Measurements from ENCODE around the gene OLR1.
A peak's percentile ranks its signal among the peaks of the same experiment; 100 is the strongest.
"Not testable (repeated sequence)": the region's sequence is repeated elsewhere in the genome, so short reads cannot be mapped to it uniquely, and the experiment has no call there.

Gene OLR1

DNA sequence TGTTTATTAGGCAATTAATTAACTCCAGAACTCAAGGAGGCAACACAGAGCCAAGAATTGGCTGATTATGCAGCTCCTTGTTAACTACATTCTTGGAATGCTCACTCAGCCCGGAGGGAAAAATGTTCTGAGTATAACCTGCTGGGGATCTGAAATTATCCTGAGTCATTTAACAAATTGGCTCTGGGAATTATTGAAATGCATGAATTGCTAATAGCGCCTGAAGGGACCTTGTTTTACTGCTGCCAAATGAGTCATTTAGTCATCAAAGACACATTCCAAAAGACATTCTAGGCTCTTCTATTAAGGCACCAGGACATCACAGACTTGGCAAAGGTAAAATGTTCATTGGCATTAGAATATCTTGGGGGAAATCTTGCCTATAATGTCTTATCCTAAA is 19.9 kb upstream of the OLR1 start:
- DNase-seq (ENCODE audit: low read depth in 1 of 2, low spot score in 1 of 2): no peak

GRCh38 chr12:10190558-10191388 is 18.8 kb upstream of the OLR1 start:
- DNase-seq (ENCODE audit: low read depth in 1 of 2, low spot score in 1 of 2): peak in 1 of 2 donors; percentile 38

DNA sequence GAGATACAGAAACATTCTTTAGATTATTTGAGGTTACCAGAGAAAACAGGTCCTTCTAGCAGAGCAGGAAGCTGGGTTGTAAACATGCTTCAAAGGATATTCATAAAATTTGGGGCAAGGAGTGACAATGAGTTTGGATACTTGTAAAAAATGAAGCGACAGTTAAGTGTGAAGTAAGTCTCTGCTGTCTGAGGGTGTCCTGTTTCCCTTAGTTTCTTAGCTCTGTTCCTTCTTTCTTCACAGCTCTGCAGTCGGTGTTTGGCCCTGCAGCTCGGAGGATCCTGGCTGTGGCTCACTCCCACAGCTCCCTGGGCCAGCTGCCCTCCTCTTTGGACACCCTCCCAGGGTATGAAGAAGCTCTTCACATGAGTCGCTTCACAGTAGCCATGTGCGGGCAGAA is 17.7 kb upstream of the OLR1 start:
- no peak for DNase-seq (ENCODE audit: low read depth in 1 of 2, low spot score in 1 of 2)

- DNase-seq (ENCODE audit: low read depth in 1 of 2, low spot score in 1 of 2): not testable (repeated sequence)
Measured at GRCh38 chr12:10186958-10187357, 15.0 kb upstream of the OLR1 start.

GRCh38 chr12:10186299-10186698 is 14.4 kb upstream of the OLR1 start:
- no peak for DNase-seq (ENCODE audit: low read depth in 1 of 2, low spot score in 1 of 2)

DNA sequence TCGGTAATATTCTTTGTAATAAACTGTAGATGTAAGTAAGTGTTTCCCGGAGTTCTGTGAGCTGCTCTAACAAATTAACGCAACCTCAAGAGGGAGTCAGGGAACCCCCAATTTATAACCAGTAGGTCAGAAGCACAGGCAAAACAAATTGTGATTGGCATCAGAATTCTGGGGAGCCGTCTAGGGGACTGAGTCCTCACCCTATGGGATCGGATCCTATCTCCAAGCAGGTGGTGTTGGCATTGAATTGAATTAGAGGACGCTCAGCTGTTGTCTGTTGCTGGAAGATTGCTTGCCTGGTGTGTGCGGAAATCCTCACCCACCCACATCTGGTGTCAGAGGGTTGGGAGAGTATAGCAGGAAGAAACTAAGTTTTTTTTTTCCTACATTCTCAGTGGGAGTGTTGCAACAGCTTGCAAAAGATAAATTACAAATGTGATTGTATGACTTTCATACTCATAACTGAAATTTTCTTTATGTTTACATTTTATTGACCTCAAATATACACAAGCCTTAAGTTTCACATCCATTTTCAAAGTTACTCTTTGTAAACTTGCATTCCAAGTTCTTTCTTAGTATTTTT is 12.4 kb upstream of the OLR1 start:
- DNase-seq (ENCODE audit: low read depth in 1 of 2, low spot score in 1 of 2): no peak

- no peak for DNase-seq (ENCODE audit: low read depth in 1 of 2, low spot score in 1 of 2)
Measured at GRCh38 chr12:10182354-10183049, 10.6 kb upstream of the OLR1 start.

DNA sequence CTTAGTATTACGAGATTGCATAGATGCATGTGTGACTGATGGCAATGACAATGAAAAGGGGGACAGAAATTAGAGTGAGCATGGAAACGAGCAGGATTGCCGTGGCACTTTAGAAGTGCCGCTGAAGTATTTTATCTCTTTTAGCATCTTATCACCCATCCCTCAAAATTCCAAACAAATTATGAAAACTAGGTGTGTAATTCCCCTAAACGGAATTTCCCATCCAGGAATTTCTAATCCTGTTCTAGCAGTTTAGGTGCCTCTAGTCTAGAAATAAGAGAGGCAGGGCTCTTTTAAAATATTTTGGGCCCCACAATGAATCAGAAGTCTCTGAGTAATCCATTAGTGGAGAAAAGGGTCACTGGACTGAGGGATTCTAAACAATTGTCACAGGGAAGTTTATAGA is 7.8 kb upstream of the OLR1 start:
- no peak for DNase-seq (ENCODE audit: low read depth in 1 of 2, low spot score in 1 of 2)

- DNase-seq (ENCODE audit: low read depth in 1 of 2, low spot score in 1 of 2): no peak
Measured at GRCh38 chr12:10178821-10179220, 6.9 kb upstream of the OLR1 start, which contains the start of gene TMEM52B. Gene TMEM52B, plus strand, starts transcription at chr12:10179032. Its CDS starts 543 bp downstream, at chr12:10179575.

DNA sequence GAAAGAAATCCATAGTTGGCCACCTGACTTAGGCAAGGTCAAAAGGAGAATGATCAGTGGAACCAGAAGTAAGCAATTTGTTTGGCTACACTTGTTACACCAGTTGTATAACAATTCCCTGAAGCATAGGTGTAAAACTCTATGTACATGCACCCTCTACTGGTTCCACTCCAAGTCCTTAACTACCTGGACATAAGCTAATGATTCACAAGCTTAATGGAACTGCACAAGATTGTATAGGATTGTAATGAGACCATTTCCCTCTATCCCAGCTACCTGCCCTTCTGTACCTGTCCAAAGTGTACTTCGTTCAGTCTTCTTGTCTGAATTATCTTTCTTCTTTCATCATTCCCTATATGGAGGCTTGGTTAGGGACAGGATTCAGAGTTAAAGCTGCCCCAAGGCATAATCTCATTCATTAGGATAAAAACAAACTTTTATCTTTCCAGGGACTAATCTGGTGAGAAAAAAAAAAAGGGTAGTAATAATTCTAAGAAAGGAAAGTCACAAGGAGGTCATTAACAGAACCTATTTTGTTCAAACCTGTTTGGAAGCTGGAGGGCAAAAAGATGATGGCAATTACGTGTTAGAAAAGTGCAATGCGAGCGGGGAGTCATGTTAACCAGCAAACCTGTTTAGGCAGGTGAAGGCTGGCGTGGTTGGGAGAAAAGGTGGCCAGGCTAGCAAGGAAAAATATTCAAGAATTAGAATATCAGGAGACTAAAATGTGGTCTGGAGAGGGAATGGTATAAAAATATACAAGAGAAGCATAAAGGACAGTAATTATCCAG is 4.1 kb upstream of the OLR1 start:
- DNase-seq (ENCODE audit: low read depth in 1 of 2, low spot score in 1 of 2): no peak

- DNase-seq (ENCODE audit: low read depth in 1 of 2, low spot score in 1 of 2): no peak
Measured at GRCh38 chr12:10174986-10175614, 3.2 kb upstream of the OLR1 start.

DNA sequence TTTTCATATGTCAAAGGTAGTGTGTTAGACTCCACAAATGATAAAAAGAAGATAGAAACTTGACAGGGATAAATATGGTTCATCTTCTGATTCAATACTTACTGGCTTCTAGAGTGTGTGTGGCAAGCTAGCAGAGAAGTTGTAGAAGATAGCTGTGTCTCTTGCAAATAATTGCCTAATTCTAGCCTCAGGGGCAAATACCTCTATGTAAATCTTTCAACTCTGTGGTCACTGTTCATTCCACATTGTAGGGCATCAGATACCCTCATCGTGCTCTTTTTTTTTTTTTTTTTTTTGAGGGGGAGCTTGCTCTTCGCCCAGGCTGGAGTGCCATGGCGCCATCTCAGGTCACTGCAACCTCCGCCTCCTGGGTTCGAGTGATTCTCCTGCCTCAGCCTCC is 1.7 kb downstream of the OLR1 start:
- DNase-seq (ENCODE audit: low read depth in 1 of 2, low spot score in 1 of 2): no peak

DNA sequence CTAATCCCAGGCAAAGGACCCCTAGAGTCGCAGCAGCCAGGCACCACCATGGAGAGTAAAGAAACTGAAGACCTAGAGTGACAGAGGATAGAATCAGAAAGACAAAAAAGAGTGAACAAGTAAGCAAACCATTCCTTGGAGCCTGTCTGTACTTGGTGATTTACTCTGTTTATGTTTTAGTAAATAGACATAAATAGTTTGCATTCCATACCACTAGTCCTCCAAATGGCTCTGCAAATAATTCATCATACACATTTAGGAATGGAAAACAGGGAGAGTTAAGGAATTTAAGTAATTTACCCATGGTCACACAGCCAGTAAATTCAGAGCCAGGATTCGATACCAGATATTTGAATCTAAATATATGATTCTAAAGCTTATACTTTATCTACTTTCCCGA is 2.8 kb downstream of the OLR1 start:
- DNase-seq (ENCODE audit: low read depth in 1 of 2, low spot score in 1 of 2): no peak

- DNase-seq (ENCODE audit: low read depth in 1 of 2, low spot score in 1 of 2): no peak
Measured at GRCh38 chr12:10167599-10167998, 4.3 kb downstream of the OLR1 start.

- DNase-seq (ENCODE audit: low read depth in 1 of 2, low spot score in 1 of 2): no peak
Measured at GRCh38 chr12:10165421-10165820, 6.5 kb downstream of the OLR1 start.

- DNase-seq (ENCODE audit: low read depth in 1 of 2, low spot score in 1 of 2): no peak
Measured at GRCh38 chr12:10163084-10163483, 8.8 kb downstream of the OLR1 start.

- DNase-seq (ENCODE audit: low read depth in 1 of 2, low spot score in 1 of 2): no peak
Measured at GRCh38 chr12:10160617-10161385, 11.1 kb downstream of the OLR1 start.

DNA sequence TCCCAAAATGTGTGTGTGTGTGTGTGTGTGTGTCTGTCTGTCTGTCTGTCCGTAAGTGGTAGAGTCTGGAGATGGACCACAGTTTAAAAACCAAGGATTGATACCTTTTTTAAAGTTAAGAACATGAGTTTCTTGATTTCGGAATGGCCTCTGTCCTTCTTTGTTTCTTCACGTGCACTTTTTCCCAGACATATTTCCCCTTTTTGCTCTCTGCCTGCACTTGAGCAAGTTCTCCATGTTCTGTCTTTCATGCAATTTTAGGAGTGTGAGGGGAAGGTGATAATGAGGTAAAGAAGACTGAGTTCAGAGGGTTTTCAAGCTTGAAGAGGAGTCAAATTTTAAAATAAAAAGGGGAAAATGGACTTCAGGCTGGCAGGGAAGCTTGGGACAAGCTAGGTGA is 12.7 kb downstream of the OLR1 start:
- no peak for DNase-seq (ENCODE audit: low read depth in 1 of 2, low spot score in 1 of 2)

GRCh38 chr12:10158406-10158805 is 13.5 kb downstream of the OLR1 start:
- no peak for DNase-seq (ENCODE audit: low read depth in 1 of 2, low spot score in 1 of 2)

GRCh38 chr12:10155966-10156365 is 16.0 kb downstream of the OLR1 start:
- DNase-seq (ENCODE audit: low read depth in 1 of 2, low spot score in 1 of 2): no peak

Data from activated CD4-positive, alpha-beta T cell treated with anti-CD3 and anti-CD28 coated beads, Interleukin-2, amount 50 U/mL, for 24 hours (primary cell).